Fibroblast of villous mesenchyme (primary cell): ENCODE data around the gene ODC1. TPM values are rescaled to one million over a fixed set of nuclear protein-coding genes. Genes with fewer than 3 reads are reported as not detected.

Experiments used
- DNase-seq: peaks from one replicate; pipeline ENCODE4 v3.0.0-alpha.2; 2010; ENCODE audit warnings: low read depth
- H3K4me3 ChIP-seq: 2 replicates; pipeline ENCODE4 v1.5.1; 2011; ENCODE audit warnings: low read depth, mild to moderate bottlenecking, low read length
- total RNA-seq: library from RNA; depleted of rRNA; stranded (reverse); fragments of >200 nt; gene quantifications from 2 replicates; pipeline ENCODE4 v1.2.3, GENCODE V29; 2012
- TF ChIP-seq, protein P1 (sequence below): IDR thresholded peaks from 2 replicates; pipeline ENCODE4 v1.5.1; 2012; ENCODE audit warnings: low read depth, mild to moderate bottlenecking, low read length; ENCODE audit not compliant: insufficient read depth

Gene ODC1
- total RNA-seq, 1 donor: 133 TPM

DNA sequence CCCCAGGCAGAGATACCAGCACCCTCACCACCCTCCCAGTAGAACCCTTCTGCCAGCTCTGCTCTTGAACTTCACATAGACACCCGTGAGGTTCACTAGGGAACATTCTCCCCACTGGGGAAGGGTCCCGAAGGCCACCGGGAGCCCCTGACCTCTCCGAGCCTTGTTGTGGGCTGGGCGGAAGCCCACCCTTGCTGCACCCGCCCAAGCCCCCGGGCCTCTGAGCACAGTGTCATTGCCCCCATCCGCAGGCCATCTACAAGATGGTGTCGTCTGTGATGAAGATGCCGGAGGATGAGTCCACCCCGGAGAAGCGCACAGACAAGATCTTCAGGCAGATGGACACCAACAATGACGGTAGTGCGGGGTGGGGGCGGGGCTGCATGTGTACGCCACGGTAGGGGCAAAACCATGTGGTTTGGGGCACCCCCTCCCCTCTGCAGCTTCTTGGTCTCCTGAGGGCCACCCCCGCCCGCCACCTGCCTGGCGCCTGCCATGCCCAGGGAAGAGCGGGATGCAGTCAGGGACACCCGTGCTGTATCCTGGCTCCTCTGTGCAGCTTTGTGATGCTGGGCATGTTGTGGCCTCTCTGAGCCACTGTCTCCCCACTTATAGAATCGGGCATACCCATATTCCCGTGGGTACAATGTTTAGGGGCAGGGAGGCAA is 25.3 kb downstream of the ODC1 start:
- DNase-seq: no peak
- TF ChIP-seq, protein P1, sequence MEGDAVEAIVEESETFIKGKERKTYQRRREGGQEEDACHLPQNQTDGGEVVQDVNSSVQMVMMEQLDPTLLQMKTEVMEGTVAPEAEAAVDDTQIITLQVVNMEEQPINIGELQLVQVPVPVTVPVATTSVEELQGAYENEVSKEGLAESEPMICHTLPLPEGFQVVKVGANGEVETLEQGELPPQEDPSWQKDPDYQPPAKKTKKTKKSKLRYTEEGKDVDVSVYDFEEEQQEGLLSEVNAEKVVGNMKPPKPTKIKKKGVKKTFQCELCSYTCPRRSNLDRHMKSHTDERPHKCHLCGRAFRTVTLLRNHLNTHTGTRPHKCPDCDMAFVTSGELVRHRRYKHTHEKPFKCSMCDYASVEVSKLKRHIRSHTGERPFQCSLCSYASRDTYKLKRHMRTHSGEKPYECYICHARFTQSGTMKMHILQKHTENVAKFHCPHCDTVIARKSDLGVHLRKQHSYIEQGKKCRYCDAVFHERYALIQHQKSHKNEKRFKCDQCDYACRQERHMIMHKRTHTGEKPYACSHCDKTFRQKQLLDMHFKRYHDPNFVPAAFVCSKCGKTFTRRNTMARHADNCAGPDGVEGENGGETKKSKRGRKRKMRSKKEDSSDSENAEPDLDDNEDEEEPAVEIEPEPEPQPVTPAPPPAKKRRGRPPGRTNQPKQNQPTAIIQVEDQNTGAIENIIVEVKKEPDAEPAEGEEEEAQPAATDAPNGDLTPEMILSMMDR: no peak
- H3K4me3 ChIP-seq: no peak overlapping the region

DNA sequence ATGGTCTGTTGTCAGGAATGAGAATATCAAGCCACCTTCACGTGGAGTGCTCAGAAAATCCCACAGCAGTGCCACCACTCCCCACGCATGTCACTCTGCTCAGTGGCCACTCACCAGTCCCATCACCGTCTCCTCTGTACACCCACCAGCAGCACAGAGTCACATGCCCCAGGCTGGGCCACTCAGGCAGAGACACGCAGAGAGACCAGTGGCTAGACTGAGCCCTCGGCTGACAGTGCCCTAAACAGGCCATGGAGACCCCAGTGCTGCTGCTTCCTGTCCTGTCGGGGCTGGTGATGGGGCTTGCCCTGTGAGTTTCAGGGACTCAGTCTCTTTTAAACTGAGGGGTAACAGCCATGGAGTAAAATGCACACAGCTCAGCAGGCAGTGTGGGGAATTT is 25.9 kb downstream of the ODC1 start:
- DNase-seq: no peak
- TF ChIP-seq, protein P1: no peak
- no peak overlapping the region for H3K4me3 ChIP-seq

DNA sequence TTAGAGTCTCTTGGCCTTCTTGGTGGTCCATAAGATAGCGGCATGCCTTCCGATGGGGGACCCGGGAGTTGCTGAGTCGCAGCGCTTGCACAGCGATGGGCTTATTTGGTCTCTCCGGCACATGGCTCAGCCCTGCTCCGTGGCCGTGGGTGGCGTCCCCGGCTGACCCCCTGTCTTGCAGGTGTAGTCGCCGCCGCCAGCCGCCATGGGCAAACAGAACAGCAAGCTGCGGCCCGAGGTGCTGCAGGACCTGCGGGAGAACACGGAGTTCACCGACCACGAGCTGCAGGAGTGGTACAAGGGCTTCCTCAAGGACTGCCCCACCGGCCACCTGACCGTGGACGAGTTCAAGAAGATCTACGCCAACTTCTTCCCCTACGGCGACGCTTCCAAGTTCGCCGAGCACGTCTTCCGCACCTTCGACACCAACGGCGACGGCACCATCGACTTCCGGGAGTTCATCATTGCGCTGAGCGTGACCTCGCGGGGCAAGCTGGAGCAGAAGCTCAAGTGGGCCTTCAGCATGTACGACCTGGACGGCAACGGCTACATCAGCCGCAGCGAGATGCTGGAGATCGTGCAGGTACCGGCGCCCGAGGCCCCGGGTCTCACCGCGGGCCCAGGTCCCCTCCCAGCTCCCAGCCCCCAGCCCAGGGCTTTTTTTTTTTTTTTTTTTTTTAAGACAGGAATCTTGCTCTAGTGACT is 28.4 kb downstream of the ODC1 start:
- TF ChIP-seq, protein P1: no peak
- H3K4me3 ChIP-seq: no peak overlapping the region
- DNase-seq: no peak

DNA sequence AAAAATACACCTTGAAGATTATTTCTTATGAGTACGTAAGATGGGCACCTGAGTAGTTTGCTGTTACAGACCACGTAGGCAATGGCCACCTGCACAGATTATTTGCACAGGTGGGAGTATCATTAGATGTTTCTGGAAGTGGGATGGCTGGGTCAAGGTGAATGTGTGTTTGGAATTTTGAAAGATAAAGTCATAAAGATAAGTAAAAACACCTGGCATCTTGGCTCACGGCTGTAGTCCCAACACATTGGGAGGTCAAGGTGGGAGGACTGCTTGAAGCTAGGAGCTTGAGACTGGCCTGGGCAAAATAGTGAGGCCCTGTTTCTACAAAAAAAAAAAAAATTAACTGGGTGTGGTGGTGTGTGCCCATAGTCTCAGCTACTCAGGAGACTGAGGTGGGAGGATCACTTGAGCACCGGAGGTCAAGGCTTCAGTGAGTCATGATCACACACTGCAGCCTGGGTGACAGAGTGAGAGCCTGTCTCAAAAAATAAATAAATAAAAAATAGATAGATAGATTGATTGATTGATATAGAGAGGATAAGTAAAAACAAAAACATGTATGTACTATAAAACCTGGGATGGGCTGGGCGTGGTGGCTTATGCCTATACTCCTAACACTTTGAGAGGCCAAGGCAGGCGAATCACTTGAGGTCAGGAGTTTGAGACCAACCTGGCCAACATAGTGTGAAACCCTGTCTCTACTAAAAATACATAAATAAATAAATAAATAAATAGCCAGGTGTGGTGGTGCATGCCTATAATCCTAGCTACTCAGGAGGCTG is 30.4 kb downstream of the ODC1 start:
- TF ChIP-seq, protein P1: no peak
- DNase-seq: no peak
- H3K4me3 ChIP-seq: no peak overlapping the region

DNA sequence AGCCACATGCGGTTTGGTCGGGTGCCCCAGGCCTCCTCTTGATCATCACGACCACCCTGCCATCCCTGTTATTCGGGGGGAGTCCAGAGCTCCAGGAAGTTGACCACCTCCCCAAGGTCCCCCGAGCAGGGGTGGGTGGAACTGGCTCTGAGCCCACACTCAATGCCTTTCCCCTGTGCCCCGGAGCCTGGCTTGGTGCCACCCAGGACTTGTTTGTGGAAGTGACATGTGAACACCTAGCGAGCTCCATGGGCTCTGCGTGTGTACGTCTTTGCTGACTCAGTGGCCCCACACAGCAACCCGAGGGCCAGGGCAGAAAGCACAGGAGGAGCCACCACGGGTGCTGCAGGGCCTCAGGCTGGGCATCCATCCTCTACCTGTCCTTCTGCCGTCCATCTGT is 32.5 kb downstream of the ODC1 start:
- no peak for DNase-seq
- TF ChIP-seq, protein P1: no peak
- no peak overlapping the region for H3K4me3 ChIP-seq

DNA sequence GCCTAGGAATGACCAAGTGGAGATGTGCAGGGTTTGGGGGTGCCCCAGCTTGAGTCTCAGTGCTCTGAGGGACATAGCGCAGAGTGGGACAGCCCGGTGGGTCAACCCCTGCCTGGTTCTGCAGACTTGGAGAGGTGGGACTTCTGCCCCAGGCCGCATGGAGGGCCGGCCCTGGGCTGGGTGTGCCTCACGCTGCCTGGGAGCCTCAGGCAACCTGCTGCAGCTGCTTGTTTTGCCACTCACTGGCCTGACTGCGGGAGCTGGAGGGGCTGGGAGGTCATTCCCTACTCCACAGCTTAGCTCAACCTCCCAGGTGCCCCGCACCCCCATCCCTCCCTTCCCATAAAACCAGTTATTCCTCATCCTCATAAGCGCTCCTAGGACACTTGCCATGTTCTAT is 33.1 kb downstream of the ODC1 start:
- no peak overlapping the region for H3K4me3 ChIP-seq
- no peak for DNase-seq
- TF ChIP-seq, protein P1: no peak
